ENCODE data around the gene ME2. TPM values are rescaled to one million over a fixed set of nuclear protein-coding genes. Genes with fewer than 3 reads are reported as not detected.

The ME2 gene
- total RNA-seq, 1 experiment from 2014 or later: 49.0 TPM

DNA sequence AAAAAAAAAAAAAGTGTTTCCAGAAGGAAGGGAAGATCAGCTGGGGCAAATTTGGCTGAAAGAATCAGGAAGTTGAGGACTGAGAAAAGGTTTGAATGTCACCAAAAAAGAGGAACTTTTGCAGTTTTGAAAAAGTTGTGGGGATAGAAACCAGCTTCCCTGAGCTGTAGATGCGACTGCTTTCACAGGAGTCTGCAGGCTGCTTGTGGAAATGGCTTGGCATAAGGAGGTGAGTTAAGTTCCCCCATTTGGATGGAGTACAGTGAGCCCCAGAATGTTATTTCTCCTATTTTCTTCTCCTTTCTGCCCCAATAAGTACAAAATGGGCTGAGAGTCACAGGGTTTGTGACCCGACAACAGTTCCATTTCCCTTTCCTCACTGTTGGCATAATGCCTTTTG is 16.5 kb upstream of the ME2 start:
- Histone ChIP-seq H3K9me3 (ENCODE audit: control insufficient read depth in 1 of 2, insufficient read depth in 1 of 2, low read depth in 1 of 2, low read length in 2 of 2) (no peaks in the 10 kb centered on the region), H3K4me3 (replicated peaks in 1 of 2; ENCODE audit: low read depth in 1 of 2, low read length in 2 of 2) (no peak overlapping the region), H3K9ac (ENCODE audit: low read length) (no peak overlapping the region), H3K9me2 (ENCODE audit: insufficient read depth) (no peaks in the 10 kb centered on the region), H2AFZ (ENCODE audit: low read depth, low read length, poor library complexity, severe bottlenecking) (no peak overlapping the region), H3K79me2 (ENCODE audit: insufficient read depth, low read length) (no peaks in the 10 kb centered on the region), H3K4me2 (ENCODE audit: low read length) (no peak overlapping the region), H3K4me1 (ENCODE audit: control insufficient read depth in 1 of 2, insufficient read depth in 2 of 2, low read length in 2 of 2) (peaks cover under 1 to 4% of the 10 kb centered on the region in 2 experiments; a peak in 2 of 4 replicates), H3K27ac (ENCODE audit: low read depth, low read length) (no peak overlapping the region), H4K20me1 (ENCODE audit: insufficient read depth) (no peaks in the 10 kb centered on the region), H3K36me3 (ENCODE audit: control insufficient read depth in 1 of 2, insufficient read depth in 2 of 2, low read length in 2 of 2) (no peaks in the 10 kb centered on the region), H3K27me3 (ENCODE audit: insufficient read depth, low read length) (no peaks in the 10 kb centered on the region)
- TF ChIP-seq SP1 (IDR thresholded peaks at IDR 0.05; ENCODE audit: low read depth) (no peak), SIN3A (IDR thresholded peaks at IDR 0.05; ENCODE audit: low read depth) (no peak), ZBTB33 (IDR thresholded peaks at IDR 0.05; ENCODE audit: extremely low read depth, insufficient replicate concordance, low read length) (no peak), JUND (IDR thresholded peaks at IDR 0.05) (no peak), CEBPB (IDR thresholded peaks at IDR 0.05; ENCODE audit: low read depth) (no peak)
- BruUV-seq (replicated peaks): no TSS peak
- RAD21 ChIA-PET (ENCODE audit: low non-redundant PET in 1 of 2, low total read pairs in 2 of 2, uncharacterized antibody in 2 of 2, unreplicated experiment in 2 of 2): no interaction called here
- DNase-seq (ENCODE audit: low read depth, low spot score) (no peak), ATAC-seq (no peak)
- POLR2A ChIA-PET: no interaction called here
- CTCF ChIA-PET: no interaction called here
- intact Hi-C loops (cut with micrococcal nuclease): no loop called here

DNA sequence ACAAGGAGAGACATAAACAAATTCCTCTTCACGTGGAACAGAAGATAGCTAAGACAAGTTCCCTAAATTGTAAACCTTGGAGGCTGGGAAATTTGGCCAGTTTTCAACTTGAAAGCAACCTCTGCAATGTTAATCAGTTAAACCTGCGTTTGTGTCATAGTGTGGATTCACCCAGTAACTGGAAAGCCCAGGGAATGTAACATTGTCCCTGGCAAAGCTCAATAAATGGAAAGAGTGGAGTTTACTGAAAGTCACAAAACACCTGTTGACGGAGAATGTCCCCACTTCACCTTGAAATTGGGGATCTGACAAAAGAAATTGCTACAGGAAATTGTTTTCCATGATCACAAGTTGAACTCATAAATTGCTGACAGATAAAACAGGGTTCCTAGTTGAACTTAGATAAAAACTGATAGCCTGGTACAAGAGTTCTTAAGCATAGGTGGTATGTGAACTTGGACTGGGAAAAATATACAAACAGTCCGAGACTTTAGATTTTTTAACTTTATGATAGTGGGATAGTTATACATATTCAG is 15.0 kb upstream of the ME2 start:
- ChIA-PET CTCF (interaction anchor here (1.5 kb wide), 1 partner anchor 44 kb away, joined by 3 read pairs; no protein-coding TSS in a partner anchor), RAD21 (ENCODE audit: low non-redundant PET in 1 of 2, low total read pairs in 2 of 2, uncharacterized antibody in 2 of 2, unreplicated experiment in 2 of 2) (no interaction called here), POLR2A (no interaction called here)
- TF ChIP-seq CTCF (IDR thresholded peaks at IDR 0.05 in 2 of 3, conservative IDR thresholded peaks at IDR 0.05 in 1 of 3; ENCODE audit: borderline replicate concordance in 1 of 3, insufficient read depth in 1 of 3, low read depth in 2 of 3, low read length in 2 of 3) (no peak), ZFX (IDR thresholded peaks at IDR 0.05) (no peak), EGR1 (IDR thresholded peaks at IDR 0.05; ENCODE audit: low read depth) (no peak), SP1 (IDR thresholded peaks at IDR 0.05; ENCODE audit: low read depth) (no peak)
- BruUV-seq (replicated peaks): no TSS peak
- Histone ChIP-seq H3K27ac (ENCODE audit: low read depth, low read length) (no peak overlapping the region), H3K4me2 (ENCODE audit: low read length) (no peak overlapping the region), H3K9me3 (ENCODE audit: control insufficient read depth in 1 of 2, insufficient read depth in 1 of 2, low read depth in 1 of 2, low read length in 2 of 2) (no peaks in the 10 kb centered on the region), H3K4me3 (replicated peaks in 1 of 2; ENCODE audit: low read depth in 1 of 2, low read length in 2 of 2) (no peak overlapping the region), H3K4me1 (ENCODE audit: control insufficient read depth in 1 of 2, insufficient read depth in 2 of 2, low read length in 2 of 2) (peaks cover 7 to 11% of the 10 kb centered on the region in 2 experiments), H3K36me3 (ENCODE audit: control insufficient read depth in 1 of 2, insufficient read depth in 2 of 2, low read length in 2 of 2) (no peaks in the 10 kb centered on the region), H2AFZ (ENCODE audit: low read depth, low read length, poor library complexity, severe bottlenecking) (no peak overlapping the region), H3K27me3 (ENCODE audit: insufficient read depth, low read length) (no peaks in the 10 kb centered on the region), H3K9me2 (ENCODE audit: insufficient read depth) (no peaks in the 10 kb centered on the region), H4K20me1 (ENCODE audit: insufficient read depth) (no peaks in the 10 kb centered on the region), H3K9ac (ENCODE audit: low read length) (no peak overlapping the region), H3K79me2 (ENCODE audit: insufficient read depth, low read length) (no peaks in the 10 kb centered on the region)
- ATAC-seq (no peak), DNase-seq (ENCODE audit: low read depth, low spot score) (no peak)
- intact Hi-C loops (cut with micrococcal nuclease): no loop called here

Data from HCT116 (cell line).